Measurements from ENCODE around the gene GPC6.

Gene GPC6

DNA sequence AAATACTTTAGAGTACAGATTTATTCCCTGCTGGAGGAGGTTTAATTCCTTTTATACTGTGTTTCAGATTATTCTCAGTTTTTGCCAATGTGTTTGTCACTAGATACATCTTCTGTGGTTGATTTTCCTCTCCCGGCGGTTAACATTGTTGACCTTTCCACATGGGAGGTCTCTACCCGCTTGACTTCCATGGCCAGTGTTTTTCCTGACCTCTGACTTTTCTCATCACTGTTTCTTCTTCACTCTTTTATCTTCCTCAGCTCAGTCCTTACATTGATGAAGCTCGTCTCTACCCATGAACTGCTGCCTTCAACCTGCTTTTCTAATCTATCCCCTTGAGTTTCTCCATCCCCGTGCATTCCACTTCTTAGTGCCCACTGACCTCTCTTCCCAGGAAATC lies 517.4 kb downstream of the GPC6 start:
- Histone ChIP-seq H3K27ac (ENCODE audit: low read length) (no peak overlapping the region), H3K4me3 (ENCODE audit: low read length) (no peak overlapping the region), H4K20me1 (ENCODE audit: insufficient read depth, low read length) (no peaks in the 10 kb centered on the region), H3K27me3 (ENCODE audit: low read depth, low read length) (no peaks in the 10 kb centered on the region), H2AFZ (ENCODE audit: low read depth, low read length) (no peak overlapping the region), H3K4me1 (ENCODE audit: low read length) (no peaks in the 10 kb centered on the region), H3K4me2 (ENCODE audit: low read length) (no peak overlapping the region), H3K9me3 (ENCODE audit: insufficient read depth, low read length) (no peaks in the 10 kb centered on the region), H3K9ac (ENCODE audit: low read length) (no peak overlapping the region), H3K79me2 (ENCODE audit: low read length) (no peaks in the 10 kb centered on the region), H3K36me3 (replicated peaks; ENCODE audit: low read depth, low read length) (no peaks in the 10 kb centered on the region)
- TF ChIP-seq, protein P1, sequence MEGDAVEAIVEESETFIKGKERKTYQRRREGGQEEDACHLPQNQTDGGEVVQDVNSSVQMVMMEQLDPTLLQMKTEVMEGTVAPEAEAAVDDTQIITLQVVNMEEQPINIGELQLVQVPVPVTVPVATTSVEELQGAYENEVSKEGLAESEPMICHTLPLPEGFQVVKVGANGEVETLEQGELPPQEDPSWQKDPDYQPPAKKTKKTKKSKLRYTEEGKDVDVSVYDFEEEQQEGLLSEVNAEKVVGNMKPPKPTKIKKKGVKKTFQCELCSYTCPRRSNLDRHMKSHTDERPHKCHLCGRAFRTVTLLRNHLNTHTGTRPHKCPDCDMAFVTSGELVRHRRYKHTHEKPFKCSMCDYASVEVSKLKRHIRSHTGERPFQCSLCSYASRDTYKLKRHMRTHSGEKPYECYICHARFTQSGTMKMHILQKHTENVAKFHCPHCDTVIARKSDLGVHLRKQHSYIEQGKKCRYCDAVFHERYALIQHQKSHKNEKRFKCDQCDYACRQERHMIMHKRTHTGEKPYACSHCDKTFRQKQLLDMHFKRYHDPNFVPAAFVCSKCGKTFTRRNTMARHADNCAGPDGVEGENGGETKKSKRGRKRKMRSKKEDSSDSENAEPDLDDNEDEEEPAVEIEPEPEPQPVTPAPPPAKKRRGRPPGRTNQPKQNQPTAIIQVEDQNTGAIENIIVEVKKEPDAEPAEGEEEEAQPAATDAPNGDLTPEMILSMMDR (IDR thresholded peaks at IDR 0.05; ENCODE audit: low read depth, low read length) = no peak
- no peak for TF ChIP-seq EZH2phosphoT487 (IDR thresholded peaks at IDR 0.05; ENCODE audit: low read depth)

DNA sequence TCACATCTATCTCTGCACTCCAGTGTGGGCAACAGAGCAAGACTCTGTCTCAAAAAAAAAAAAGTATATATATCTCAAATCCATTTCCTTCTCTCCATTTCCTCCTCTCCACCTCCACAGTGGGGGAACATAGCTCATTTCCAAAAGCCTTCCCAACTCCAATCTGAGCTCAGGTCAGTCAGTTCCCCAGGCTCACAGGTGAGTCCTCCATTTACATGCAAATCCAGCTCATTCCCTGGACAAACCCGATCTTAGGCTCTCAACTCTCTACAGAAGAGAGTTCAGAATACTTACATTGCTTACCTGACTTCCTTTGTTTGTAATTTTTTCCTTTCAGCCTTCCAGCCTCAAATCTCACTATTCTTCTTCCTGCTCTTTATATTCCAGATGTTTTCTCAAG lies 518.3 kb downstream of the GPC6 start:
- no peak overlapping the region for H3K27ac ChIP-seq (ENCODE audit: low read length)
- H3K79me2 ChIP-seq (ENCODE audit: low read length) = no peaks in the 10 kb centered on the region

DNA sequence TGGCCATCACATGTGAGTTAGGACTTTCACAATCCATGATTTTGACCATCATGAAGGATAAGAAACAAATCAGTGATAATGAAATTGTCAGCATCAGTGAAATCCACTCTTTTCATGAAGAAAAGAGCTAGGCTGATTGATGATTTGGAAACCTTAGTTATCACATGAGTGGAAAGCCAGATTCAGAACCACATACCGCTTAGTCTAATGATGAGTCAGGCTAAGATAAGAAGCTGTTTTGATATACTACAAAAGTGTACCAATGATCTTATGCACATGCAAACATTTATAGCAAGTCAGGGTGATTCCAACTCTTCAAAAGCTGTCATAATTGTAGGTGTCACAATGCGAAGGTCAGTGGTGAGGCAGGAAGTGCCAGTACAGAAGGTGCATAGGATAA lies 519.3 kb downstream of the GPC6 start:
- TF ChIP-seq, protein P1 (IDR thresholded peaks at IDR 0.05; ENCODE audit: low read depth, low read length) = no peak
- no peak for TF ChIP-seq EZH2phosphoT487 (IDR thresholded peaks at IDR 0.05; ENCODE audit: low read depth)
- Histone ChIP-seq H2AFZ (ENCODE audit: low read depth, low read length) (no peak overlapping the region), H3K4me3 (ENCODE audit: low read length) (no peak overlapping the region), H3K27ac (ENCODE audit: low read length) (no peak overlapping the region), H4K20me1 (ENCODE audit: insufficient read depth, low read length) (no peaks in the 10 kb centered on the region), H3K36me3 (replicated peaks; ENCODE audit: low read depth, low read length) (no peaks in the 10 kb centered on the region), H3K9me3 (ENCODE audit: insufficient read depth, low read length) (no peaks in the 10 kb centered on the region), H3K27me3 (ENCODE audit: low read depth, low read length) (no peaks in the 10 kb centered on the region), H3K9ac (ENCODE audit: low read length) (no peak overlapping the region), H3K4me2 (ENCODE audit: low read length) (no peak overlapping the region), H3K4me1 (ENCODE audit: low read length) (no peaks in the 10 kb centered on the region), H3K79me2 (ENCODE audit: low read length) (no peaks in the 10 kb centered on the region)

More for the DNA sequence above, 518.3 kb downstream of the GPC6 start:
- Histone ChIP-seq H3K4me2 (ENCODE audit: low read length) (no peak overlapping the region), H3K36me3 (replicated peaks; ENCODE audit: low read depth, low read length) (no peaks in the 10 kb centered on the region), H2AFZ (ENCODE audit: low read depth, low read length) (no peak overlapping the region), H3K27me3 (ENCODE audit: low read depth, low read length) (no peaks in the 10 kb centered on the region), H3K4me3 (ENCODE audit: low read length) (no peak overlapping the region), H3K4me1 (ENCODE audit: low read length) (no peaks in the 10 kb centered on the region), H3K9ac (ENCODE audit: low read length) (no peak overlapping the region), H3K9me3 (ENCODE audit: insufficient read depth, low read length) (no peaks in the 10 kb centered on the region), H4K20me1 (ENCODE audit: insufficient read depth, low read length) (no peaks in the 10 kb centered on the region)
- TF ChIP-seq EZH2phosphoT487 (IDR thresholded peaks at IDR 0.05; ENCODE audit: low read depth) = no peak
- TF ChIP-seq, protein P1 (IDR thresholded peaks at IDR 0.05; ENCODE audit: low read depth, low read length) = no peak

DNA sequence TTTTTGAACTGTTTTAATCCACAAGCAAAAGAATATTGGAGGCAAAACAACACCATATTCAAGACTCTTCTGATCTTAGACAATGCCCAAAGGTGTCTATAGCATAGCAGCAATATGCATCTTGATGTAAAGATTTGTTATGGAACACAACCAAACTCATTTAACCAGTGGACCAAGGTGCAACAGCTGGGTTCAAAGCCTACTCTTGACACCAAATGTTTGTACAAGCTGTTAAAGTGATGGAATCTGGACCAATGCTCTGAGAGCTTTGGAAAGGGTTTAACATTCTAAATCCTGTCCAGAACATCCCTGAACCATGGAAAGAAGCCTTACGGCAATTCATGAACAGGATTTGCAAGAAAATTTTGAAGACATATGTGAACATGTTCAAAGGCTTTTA lies 520.0 kb downstream of the GPC6 start:
- Histone ChIP-seq H3K9me3 (ENCODE audit: insufficient read depth, low read length) (no peaks in the 10 kb centered on the region), H3K9ac (ENCODE audit: low read length) (no peak overlapping the region), H3K4me2 (ENCODE audit: low read length) (no peak overlapping the region), H4K20me1 (ENCODE audit: insufficient read depth, low read length) (no peaks in the 10 kb centered on the region), H3K4me3 (ENCODE audit: low read length) (no peak overlapping the region), H3K36me3 (replicated peaks; ENCODE audit: low read depth, low read length) (no peaks in the 10 kb centered on the region), H3K4me1 (ENCODE audit: low read length) (no peaks in the 10 kb centered on the region), H3K79me2 (ENCODE audit: low read length) (no peaks in the 10 kb centered on the region), H3K27ac (ENCODE audit: low read length) (no peak overlapping the region), H2AFZ (ENCODE audit: low read depth, low read length) (no peak overlapping the region), H3K27me3 (ENCODE audit: low read depth, low read length) (no peaks in the 10 kb centered on the region)
- TF ChIP-seq, protein P1 (IDR thresholded peaks at IDR 0.05; ENCODE audit: low read depth, low read length) = no peak
- no peak for TF ChIP-seq EZH2phosphoT487 (IDR thresholded peaks at IDR 0.05; ENCODE audit: low read depth)
